ENCODE data around the gene LYRM4.

LYRM4 gene

GRCh38 chr6:5279891-5280338 is 19.2 kb upstream of the LYRM4 start:
- no peak for DNase-seq

DNA sequence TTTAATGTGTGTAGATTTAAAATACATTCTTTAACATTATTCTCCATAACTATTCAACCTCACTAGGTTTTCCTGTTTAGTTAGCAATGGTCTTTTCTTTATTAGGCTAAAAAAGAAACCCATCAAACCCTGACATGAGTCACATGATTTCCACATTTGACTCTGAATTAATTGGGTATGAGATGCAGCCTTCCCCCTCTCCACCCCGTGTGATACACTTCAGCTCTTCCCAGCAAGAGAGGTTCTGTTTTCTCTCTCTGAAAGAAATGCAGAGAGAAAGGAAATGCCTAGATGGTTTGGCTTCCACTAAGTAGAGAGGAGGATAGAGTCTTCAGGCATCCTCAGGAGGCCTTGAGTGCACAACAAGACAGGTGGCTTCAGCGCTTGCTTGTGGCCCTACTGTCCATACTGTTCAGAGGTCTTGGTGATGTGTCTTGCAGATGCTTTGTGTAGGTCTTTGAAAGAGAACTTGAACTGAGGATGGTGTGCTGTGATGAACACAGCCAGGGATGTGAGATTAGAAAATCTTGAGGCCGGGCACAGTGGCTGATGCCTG is 17.9 kb upstream of the LYRM4 start:
- no peak for DNase-seq

DNA sequence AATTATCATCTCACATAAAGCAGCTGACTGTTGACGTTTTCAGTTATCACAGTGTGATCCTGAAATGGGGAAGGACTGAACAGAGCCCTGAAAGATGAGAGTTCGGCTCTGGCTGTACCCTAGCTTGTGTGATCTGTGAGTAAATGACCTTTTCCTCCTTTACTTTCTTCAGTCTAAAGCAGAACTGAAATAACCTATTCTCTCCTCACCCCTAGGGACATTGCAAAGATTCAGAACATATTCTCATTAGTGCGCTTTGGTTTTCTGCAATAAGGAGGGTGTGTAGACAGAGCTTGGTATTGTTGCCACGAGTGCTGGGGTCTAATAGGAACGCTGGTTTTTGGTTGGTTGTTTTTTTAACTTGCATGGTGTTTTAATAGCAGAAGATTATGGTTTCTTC is 17.3 kb upstream of the LYRM4 start:
- DNase-seq, result no peak

- DNase-seq, result no peak
Measured at GRCh38 chr6:5277589-5277988, 16.8 kb upstream of the LYRM4 start.

DNA sequence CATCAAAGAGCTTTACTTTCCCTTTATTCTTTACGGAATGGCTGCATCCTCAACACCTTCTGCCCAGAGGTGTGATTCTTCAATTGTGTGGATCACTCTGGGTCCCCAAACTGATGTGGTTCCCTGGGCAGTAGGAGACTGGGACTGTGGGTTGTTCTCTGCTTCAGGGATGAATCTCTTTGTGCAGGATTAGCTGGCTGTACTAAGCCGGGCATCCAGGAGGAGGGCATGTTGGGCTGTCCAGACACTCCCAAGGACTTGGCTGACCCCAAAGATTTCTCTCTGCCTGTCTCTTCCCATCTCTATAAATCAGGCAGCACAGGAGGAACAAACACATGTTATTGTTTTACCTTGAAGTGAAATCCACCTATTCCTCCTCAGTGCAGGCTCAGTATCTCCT is 15.8 kb upstream of the LYRM4 start:
- DNase-seq, result no peak

GRCh38 chr6:5275497-5275896 is 14.7 kb upstream of the LYRM4 start:
- no peak for DNase-seq

GRCh38 chr6:5274231-5274630 is 13.5 kb upstream of the LYRM4 start:
- DNase-seq, result no peak

DNA sequence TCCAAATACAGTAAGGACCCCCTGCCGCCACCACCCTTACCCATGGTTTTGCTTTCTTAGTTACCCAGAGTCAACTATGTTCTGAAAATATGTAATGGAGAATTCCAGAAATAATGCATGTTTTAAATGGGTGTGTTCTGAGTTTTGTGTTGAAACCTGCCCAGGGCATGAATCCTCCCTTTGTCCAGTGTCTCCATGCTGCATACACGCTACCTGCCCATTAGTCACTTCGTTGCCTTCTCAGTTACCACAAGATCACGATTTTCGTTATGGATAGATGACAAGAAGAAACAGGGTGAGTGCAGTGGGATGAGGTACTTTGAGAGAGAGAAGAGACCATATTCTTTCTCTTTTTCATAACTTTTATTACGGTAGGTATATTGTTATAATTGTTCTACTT is 11.2 kb upstream of the LYRM4 start:
- no peak for DNase-seq

- DNase-seq, result no peak
Measured at GRCh38 chr6:5270093-5270680, 9.4 kb upstream of the LYRM4 start.

DNA sequence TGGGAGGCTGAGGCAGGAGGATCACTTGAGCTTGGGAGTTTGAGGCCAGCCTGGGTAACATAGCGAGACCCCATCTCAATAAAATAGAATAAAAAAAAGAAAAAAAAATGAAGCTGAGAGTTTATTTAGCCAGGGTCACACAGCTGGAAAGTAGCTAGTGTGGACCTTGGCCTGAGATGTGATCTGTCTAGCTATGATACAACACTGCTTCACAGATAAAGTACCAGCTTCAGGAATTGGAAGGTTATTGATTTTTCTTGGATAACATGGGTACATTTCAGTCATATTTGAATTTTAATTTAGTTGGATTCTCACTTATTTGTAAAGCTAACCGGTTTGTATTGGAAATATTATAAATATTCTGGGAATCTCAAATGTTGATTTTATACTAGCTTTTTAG is 5.7 kb upstream of the LYRM4 start:
- no peak for DNase-seq

DNA sequence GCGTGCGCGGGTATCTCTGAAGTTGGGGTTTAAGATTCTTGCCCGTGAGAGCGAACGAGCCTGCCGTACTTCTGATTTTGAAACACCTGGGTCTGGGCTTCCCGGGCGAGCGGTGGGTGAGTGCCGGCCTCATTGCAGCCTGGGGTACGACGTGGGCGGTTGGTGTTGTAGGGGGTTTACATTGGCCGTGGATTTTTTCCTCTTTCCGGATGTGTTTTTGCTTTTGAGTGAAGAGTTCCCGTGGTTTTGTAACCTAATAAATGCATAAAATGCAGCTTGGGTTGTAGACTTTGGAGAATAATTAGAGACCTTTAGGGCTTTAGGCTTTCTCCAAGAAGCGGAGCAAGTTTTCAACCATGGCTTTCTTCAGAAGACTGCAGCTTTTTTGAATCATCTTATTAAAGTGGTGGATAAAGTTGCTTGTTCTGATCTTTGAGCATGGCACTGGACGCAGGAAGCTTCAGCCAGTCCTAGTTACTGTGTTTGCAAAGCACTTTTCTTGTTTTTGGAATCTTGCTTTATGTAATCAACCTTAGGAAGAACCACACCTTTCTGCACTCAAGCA is 877 bp upstream of the LYRM4 start:
- no peak for DNase-seq

- peak; percentile 68 for DNase-seq
Measured at GRCh38 chr6:5260111-5260620, 584 bp downstream of the LYRM4 start.

DNA sequence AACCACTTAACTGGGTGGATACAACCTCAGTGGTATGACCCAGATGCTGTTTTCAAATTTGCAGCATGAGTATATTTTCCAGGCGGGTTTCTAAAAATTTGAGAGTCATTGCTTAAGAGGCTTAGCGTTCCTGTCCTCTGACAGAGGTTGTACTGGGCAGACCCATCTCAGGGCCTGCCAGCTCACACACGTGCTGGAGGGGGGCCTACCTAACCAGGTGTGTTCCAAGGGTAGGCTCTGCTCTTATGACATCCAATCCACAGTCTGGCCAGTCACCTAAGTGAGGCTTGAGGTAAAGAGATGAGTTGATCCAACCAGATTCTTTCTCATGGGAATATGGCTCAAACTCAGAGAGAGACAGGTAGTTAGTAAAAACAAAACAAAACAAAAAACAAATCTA is 1.3 kb downstream of the LYRM4 start:
- no peak for DNase-seq

GRCh38 chr6:5257400-5257799 is 3.4 kb downstream of the LYRM4 start:
- DNase-seq, result no peak

DNA sequence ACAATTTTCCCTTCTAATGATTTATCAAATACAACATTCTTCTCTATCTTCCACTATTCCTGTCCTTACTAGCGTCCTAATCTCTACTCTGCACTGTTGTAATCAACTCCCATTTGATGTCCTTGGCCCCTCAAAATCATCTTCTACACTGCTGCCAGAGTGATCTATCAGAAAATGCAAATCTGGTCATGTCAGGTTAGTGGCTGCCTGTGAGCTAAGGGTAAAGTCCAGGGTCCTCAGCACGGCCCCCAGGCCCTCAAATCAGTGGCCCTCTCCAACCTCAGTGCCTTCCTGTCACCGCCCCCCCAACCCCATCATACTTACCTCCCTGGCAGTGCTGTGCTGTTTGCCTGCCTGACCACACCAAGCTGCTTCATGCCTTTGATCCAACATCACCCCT is 3.8 kb downstream of the LYRM4 start:
- DNase-seq, result no peak

DNA sequence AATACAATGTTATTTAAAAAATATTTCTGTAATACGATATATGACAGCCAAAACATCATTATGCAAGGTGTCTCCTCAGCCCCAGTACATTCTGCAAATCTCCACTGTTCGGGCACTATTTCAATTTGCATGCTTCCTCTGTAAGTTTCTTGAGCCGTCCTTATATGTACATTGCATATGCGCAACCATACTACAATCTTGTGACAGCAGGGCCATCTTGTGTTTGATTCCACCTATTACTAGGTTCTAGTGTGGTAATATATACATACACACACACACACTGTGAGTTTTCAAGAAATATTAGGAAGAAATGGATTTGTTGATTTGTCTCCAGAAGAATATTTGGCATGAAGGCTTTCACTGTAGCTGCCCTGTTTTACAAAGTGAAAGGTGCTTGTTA is 9.8 kb downstream of the LYRM4 start:
- no peak for DNase-seq

DNA sequence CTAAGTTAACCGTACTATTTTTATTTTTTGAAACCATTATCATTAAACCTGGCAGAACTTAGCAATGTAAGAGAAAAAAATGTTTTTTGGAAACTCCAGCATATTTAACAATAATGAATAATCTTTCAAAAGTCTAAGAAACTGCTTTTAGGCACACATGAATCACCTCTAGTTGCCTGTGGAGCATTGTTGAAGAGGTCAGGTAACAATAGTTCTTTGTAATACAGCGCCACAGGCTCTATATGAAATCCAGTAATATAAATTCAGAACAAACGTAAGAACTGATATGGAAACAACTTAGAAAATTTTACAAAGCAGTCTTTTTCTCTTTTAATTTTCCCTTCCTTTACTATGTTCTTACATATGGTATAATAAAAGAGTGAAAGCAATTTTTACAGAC is 10.3 kb downstream of the LYRM4 start:
- no peak for DNase-seq

DNA sequence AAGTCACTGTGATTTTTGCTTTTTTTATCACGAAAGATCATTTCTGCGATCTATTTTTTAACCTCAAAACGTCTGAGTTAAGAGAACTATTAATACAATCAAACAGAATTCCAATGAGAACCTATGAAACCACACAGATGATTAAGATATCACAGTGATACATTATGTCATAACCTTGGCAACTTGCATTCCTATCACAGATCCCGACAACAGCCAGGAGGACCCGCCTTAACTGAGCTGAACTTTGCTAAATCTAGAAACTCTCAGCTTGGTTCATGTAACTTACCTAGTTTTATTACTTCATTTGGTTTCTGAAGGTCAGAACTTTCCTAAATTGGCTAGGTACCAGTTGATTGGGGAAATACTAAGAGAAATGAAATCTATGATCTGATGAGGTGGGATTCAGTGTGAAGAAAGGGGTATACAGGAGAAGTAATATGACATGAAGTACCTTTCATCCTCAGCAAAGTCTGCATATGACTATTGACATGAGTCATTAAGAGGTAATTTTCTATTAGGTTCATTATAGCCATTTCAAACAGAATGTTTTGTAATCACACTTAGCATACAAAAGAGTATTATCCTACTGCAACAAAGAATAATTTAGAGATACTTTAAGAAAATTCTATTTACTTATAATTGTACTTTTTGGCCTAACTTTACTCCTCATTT is 11.2 kb downstream of the LYRM4 start:
- no peak for DNase-seq

DNA sequence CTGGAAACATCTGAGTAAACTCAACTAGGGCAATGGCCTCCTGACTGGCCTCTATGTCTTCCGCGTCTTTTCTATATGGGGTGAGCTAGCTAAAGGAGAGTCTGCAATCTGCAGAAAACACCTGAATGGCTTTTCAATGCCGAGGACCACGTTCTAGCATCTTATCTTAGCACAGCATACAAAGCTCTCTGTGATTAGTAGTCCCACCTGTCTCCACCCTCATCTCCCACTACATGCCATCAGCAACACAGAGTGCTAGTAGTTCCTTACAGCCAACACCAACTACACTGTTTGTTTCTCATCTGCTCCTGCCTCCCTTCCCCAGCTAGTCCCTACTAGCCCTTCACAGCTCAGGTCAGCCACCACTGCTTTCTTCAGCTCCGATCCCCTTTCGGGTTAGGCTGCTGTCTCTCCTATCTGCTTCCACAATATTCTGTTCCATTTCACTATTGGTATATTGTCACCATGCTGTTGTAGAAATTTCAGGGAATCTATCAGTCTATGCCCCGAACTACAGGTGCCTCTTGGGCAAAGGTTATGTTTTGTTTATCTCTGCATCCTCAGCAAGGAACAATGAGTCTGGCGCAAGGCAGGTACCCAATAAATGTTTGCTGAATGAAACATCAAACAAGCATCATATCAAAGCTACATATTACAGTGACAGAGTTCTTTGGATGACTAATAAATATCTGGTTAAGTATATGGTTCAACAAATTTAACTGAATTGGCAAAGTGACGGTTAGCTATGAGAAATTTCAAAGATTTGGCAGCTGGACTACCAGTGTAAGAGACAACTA is 12.2 kb downstream of the LYRM4 start:
- DNase-seq, result no peak

DNA sequence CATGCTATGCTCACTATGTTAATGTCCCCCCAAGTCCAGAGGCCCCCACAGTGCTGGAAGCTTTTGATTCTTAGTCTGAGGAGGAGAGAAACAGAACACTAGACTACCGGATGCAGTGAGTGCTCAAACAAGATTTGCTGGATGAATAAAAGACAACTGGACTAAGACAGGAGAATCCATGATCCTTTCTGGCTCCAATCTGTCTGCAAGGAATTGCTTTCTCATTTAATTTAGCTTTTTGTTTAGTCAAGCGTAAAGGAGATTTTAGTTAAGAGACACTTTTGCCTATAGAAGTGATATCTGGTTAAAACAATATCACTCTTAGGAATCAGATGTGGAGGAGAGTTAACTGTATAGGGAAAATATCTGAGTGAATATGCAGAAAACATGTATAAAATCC is 13.5 kb downstream of the LYRM4 start:
- no peak for DNase-seq

- DNase-seq, result no peak
Measured at GRCh38 chr6:5246141-5247097, 14.3 kb downstream of the LYRM4 start.

DNA sequence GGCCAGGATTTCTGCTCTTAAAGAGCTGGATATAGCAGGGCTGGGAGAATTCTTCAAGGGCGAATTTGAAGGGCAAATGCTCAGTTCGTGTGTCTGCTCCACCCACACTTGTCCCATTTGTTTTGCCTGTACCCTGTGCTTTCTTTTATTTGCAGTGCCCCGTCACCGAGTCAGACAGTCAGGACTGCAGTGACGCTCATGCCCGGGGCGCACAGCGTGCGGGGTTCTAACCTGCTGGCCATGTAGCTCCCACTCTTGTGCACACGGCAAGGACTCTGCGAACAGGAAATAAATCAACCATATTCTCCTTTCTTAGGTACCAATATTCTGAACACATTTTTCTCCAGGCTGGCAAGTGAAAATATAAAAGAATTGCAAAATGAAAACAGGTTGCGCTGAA is 17.7 kb downstream of the LYRM4 start:
- DNase-seq, result no peak
